Activated CD4-positive, alpha-beta T cell treated with anti-CD3 and anti-CD28 coated beads, Interleukin-2, amount 10 ng/mL, durations not matched to agents 7 days and 5 days (primary cell): ENCODE measurements around the gene PCIF1. TPM values are rescaled to one million over a fixed set of nuclear protein-coding genes. Genes with fewer than 3 reads are reported as not detected.

ENCODE experiments used
- CTCF ChIA-PET: fragments of 350-600 bp; sonication (Branson Sonifier 250); formaldehyde crosslinking; loops from one replicate; lab custom pipeline; 2021; ENCODE audit warnings: antibody characterized with exemption; lab: Charles Lee
- POLR2A ChIA-PET: fragments of 350-600 bp; sonication (Branson Sonifier 250); formaldehyde crosslinking; loops from one replicate; lab custom pipeline; 2021; ENCODE audit warnings: antibody characterized with exemption; lab: Charles Lee
- DNase-seq: peaks from one replicate; pipeline ENCODE4 v3.0.0-alpha.2; 2020
- H3K27ac Mint-ChIP-seq: one replicate; pipeline ENCODE4 v1.8.0; 2021; ENCODE audit warnings: mild to moderate bottlenecking, moderate library complexity, mixed read lengths
- H3K27me3 Mint-ChIP-seq: one replicate; pipeline ENCODE4 v1.8.0; 2021; ENCODE audit warnings: mixed read lengths
- H3K36me3 Mint-ChIP-seq: one replicate; pipeline ENCODE4 v1.8.0; 2021; ENCODE audit warnings: low read depth, mixed read lengths
- H3K4me1 Mint-ChIP-seq: one replicate; pipeline ENCODE4 v1.8.0; 2021; ENCODE audit warnings: mixed read lengths
- H3K4me3 Mint-ChIP-seq: one replicate; pipeline ENCODE4 v1.8.0; 2021; ENCODE audit warnings: mild to moderate bottlenecking, moderate library complexity, mixed read lengths
- H3K9me3 Mint-ChIP-seq: one replicate; pipeline ENCODE4 v1.8.0; 2021; ENCODE audit warnings: mixed read lengths
- total RNA-seq, 2 experiments: library from RNA; stranded (reverse); gene quantifications; one replicate each; pipeline ENCODE4 v1.2.3, GENCODE V29; 2021

Gene PCIF1
- total RNA-seq, 2 experiments from 2014 or later = 44.0 to 44.6 TPM

DNA sequence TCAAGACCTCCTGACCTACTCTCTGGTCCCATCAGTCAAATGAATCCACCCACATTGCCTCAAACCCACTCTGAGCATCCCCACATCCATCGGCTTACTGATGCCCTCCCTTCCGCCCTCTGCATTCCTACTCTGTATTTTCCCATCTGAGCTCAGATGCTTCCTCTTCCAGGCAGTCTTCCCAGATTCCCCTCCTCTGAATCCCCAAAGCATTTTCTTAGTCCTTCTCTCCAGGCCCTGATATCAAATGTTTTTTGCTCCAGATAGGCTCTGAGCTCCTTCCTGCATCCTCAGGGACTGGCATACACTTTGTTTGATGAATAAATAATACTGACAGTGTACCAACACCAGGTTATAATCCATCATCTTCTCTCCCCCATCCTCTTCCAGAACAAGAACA lies 26.4 kb upstream of the PCIF1 start:
- ChIA-PET CTCF (interaction anchor here (1.2 to 2.2 kb wide), 2 partner anchors 9 to 20 kb away, joined by 4 to 5 read pairs; no protein-coding TSS in a partner anchor), POLR2A (no interaction called here)
- Mint-ChIP-seq H3K27me3 (peaks cover 12% of the 10 kb centered on the region), H3K9me3 (no peaks in the 10 kb centered on the region), H3K4me3 (no peak overlapping the region), H3K36me3 (no peaks in the 10 kb centered on the region), H3K27ac (no peak overlapping the region), H3K4me1 (peaks cover 18% of the 10 kb centered on the region)
- no peak for DNase-seq

DNA sequence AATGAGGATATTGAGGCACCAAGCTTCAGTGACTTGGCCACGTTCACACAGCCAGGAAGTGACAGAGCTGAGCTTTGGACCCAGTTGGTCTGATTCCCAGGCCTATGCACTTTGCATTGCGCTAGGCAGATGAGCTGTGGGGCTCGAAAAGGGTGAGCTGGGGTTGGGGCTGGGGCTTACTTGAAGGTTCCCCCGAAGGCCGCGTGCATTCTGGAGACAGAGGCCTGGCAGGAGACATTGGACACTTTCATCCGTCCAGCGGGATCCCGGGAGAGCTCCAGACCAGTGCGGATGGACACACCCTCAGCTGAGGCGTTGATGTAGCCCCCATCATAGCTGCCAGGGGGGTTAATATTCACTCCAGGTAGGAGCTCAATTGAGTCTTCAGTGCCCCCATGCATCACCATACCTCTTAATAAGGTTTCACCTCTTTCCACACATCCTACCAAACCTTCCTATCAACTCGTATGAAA lies 25.1 kb upstream of the PCIF1 start:
- no peaks in the 10 kb centered on the region for H3K36me3 Mint-ChIP-seq
- POLR2A ChIA-PET = interaction anchor here (0.6 kb wide), 1 partner anchor 24 kb away, joined by 3 read pairs; no protein-coding TSS in a partner anchor
- no peaks in the 10 kb centered on the region for H3K9me3 Mint-ChIP-seq
- H3K4me3 Mint-ChIP-seq = no peak overlapping the region
- CTCF ChIA-PET = interaction anchor here (0.5 to 2.2 kb wide), 4 partner anchors 9 to 87 kb away, joined by 3 to 8 read pairs (median 6); no protein-coding TSS in a partner anchor
- no peak for DNase-seq
- H3K27ac Mint-ChIP-seq = no peak overlapping the region
- H3K27me3 Mint-ChIP-seq = peaks cover 16% of the 10 kb centered on the region
- peaks cover 19% of the 10 kb centered on the region for H3K4me1 Mint-ChIP-seq

DNA sequence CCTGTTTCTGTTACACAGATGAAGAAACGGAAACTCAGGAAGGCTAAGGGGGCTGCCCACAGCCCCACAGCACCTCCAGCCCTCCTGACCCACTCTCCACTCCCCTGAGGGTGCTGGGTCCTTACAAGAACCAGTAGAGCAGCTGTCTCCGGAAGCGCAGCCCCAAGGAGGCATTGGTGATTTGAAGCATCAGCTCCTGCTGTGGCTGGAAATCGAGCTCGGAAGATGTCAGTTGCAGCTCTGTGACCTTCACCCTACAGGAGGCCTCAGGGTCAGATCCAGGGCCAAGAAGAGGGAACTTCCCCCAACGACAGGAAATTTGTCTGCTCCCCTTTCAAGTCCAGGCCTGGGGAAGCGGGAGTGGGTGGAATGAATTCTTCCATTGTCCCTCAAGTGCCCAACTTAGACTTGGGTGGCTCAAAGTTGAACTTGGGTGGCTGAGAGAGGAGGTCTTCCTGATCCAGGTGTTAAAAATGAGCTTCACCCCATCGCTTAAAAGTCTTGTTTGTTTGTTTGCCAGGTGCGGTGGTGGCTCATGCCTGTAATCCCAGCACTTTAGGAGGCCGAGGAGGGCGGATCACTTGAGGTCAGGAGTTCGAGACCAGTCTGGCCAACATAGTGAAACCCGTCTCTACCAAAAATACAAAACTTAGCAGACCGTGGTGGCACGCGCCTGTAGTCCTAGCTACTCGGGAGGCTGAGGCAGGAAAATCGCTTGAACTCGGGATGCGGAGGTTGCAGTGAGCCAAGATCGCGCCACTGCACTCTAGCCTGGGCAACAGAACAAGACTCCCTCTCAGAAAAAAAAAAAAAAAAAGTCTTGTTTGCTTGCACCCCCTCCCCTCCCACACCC lies 24.4 kb upstream of the PCIF1 start:
- POLR2A ChIA-PET = interaction anchor here (0.6 kb wide), 2 partner anchors 23 to 70 kb away, joined by 3 to 6 read pairs; no protein-coding TSS in a partner anchor
- Mint-ChIP-seq H3K4me1 (peaks cover 22% of the 10 kb centered on the region), H3K27me3 (peaks cover 21% of the 10 kb centered on the region), H3K27ac (peak overlapping the region; percentile 62), H3K4me3 (peak overlapping the region; percentile 65), H3K9me3 (no peaks in the 10 kb centered on the region), H3K36me3 (no peaks in the 10 kb centered on the region)
- DNase-seq = no peak
- CTCF ChIA-PET = interaction anchor here (0.8 to 2.0 kb wide), 3 partner anchors 10 to 20 kb away, joined by 5 to 8 read pairs (median 7); no protein-coding TSS in a partner anchor

DNA sequence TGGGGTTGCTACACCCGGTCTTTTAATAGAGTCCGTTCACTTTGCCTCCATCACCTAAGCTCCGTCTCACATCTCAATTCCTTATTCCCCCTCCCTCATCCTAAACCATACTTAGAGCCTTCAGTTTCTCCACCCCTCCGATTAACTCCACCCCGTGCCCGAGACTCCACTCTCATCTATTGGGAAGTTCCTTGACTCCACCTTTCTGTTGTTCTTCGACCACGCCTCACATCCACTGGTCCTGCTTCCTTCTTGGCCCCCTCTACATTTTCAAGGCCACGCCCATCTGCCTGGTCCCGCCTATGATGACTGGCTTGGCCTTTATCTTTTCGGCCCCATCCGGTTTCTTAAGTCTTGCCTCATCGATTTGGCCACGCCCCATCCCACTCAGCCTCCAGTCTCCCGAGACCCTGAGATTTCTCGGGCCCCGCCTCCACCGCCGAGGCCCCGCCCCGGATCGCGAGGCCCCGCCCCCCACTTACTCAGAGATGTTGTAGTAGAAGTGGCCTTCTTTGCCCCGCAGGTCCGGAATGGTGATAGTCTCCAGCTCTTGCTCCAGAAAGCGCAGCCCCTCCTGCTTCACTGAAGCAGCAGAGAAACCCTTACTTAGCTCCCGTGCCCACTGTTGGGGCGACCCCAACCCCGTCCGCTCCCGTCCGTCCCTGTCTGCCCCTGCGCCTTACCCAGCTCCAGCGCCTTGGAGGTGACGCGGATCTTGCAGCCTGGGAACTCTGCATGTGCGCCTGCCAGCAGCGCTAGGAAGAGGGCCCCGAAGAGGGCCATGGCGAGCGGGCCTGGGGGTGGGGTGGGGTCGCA lies 23.6 kb upstream of the PCIF1 start:
- peaks cover 21% of the 10 kb centered on the region for H3K27me3 Mint-ChIP-seq
- ChIA-PET CTCF (interaction anchor here (1.9 to 2.0 kb wide), 2 partner anchors 11 to 14 kb away, joined by 7 to 8 read pairs; no protein-coding TSS in a partner anchor), POLR2A (interaction anchor here (0.6 kb wide), 1 partner anchor 71 kb away, joined by 6 read pairs; no protein-coding TSS in a partner anchor)
- no peaks in the 10 kb centered on the region for H3K9me3 Mint-ChIP-seq
- peak; percentile 86 for DNase-seq
- peaks cover 22% of the 10 kb centered on the region for H3K4me1 Mint-ChIP-seq
- H3K4me3 Mint-ChIP-seq = peak overlapping the region; percentile 65
- peak overlapping the region; percentile 62 for H3K27ac Mint-ChIP-seq
- H3K36me3 Mint-ChIP-seq = no peaks in the 10 kb centered on the region

DNA sequence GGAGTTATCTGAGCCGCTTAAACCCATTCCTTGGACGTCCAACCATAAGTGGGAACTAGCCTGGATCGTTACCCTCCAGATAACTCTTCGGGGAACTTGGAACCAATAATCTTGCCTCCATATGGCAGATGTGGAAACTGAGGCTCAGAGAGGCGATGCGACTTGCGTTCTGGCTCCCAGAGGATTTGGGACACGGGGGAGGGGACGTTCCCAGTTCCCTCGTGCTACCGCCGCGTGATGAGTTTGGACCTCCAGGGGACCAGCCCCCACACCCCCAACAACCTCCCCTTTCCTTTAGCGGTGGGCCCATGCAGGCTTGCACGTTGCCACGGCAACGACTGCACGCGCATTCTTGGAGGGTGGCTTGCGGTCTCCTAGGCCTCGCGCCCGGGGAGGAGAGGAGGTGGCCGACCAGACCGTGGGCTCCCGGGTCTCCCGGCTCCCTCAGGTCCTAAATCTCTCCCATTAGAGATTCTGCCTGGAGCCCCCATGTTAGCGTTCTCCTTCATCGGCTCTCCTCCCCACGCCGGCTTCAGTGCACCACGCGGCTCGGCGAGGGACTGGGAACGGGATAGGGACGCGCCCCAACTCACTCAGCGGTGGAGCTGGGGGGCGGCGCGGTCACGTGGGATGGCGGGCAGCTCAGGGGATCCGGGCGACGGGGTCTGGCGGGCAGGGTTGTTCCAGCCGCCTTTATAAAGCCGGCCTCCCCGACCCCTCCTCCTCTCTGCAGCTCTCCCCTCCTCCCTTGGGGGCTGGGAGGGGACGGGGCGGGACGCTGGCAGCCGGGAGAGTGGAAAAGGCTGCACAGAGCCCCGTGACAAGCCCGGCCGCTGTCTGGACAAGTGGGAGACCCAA lies 22.8 kb upstream of the PCIF1 start, which contains the start of gene PLTP:
Gene PLTP, minus strand, starts transcription at position 670 of the 858 bp plus-strand sequence. CDS start 703 bp downstream, outside the sequence.
- CTCF ChIA-PET = no interaction called here

DNA sequence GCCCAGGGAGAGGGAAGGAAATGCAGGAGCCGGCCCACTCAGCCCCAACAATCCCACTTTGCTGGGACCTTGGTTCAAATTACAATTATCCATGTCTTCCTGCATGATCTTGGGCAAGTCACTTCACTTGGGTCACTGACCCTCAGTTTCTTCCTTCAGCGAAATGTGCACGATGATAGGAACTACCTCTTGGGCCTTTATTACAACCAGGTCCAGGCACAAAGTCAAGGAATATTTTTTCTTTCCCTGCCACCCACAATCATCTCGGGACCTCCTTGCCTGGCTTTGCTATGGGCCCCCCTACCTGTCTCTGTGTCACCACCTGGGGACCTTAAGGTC lies 22.2 kb upstream of the PCIF1 start:
- POLR2A ChIA-PET = no interaction called here
- Mint-ChIP-seq H3K4me1 (peaks cover 22% of the 10 kb centered on the region), H3K9me3 (no peaks in the 10 kb centered on the region), H3K27me3 (peaks cover 26% of the 10 kb centered on the region), H3K27ac (no peak overlapping the region), H3K4me3 (no peak overlapping the region), H3K36me3 (no peaks in the 10 kb centered on the region)
- DNase-seq = no peak
- CTCF ChIA-PET = no interaction called here

More for the DNA sequence above, 22.8 kb upstream of the PCIF1 start, which contains the start of gene PLTP:
- peaks cover 26% of the 10 kb centered on the region for H3K27me3 Mint-ChIP-seq
- H3K27ac Mint-ChIP-seq = peak within 1 kb of the TSS; percentile 62
- peak within 1 kb of the TSS; percentile 65 for H3K4me3 Mint-ChIP-seq
- peak; percentile 27 for DNase-seq
- no peaks in the 10 kb centered on the region for H3K36me3 Mint-ChIP-seq
- H3K4me1 Mint-ChIP-seq = peaks cover 22% of the 10 kb centered on the region
- POLR2A ChIA-PET = no interaction called here
- H3K9me3 Mint-ChIP-seq = no peaks in the 10 kb centered on the region

DNA sequence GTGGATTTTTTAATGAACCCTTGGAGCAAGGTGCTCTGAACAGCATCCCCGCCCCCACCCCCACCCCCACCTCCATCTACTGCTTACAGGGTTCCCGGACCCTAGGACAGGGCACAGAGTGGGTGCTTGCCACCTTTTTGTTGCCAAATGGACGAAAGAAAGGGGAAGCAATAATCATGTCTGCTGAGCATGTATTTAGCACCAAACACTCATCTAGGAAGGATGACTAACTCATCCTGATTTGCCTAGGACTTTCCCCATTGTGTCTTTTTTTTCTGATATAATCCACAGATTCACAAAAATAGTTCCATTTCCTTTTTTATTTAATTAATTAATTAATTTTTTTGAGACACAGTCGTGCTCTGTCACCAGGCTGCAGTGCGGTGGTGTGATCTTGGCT lies 21.4 kb upstream of the PCIF1 start:
- POLR2A ChIA-PET = no interaction called here
- Mint-ChIP-seq H3K36me3 (no peaks in the 10 kb centered on the region), H3K9me3 (no peaks in the 10 kb centered on the region), H3K4me3 (no peak overlapping the region), H3K27ac (no peak overlapping the region), H3K4me1 (peaks cover 22% of the 10 kb centered on the region), H3K27me3 (peaks cover 26% of the 10 kb centered on the region)
- CTCF ChIA-PET = no interaction called here
- no peak for DNase-seq

DNA sequence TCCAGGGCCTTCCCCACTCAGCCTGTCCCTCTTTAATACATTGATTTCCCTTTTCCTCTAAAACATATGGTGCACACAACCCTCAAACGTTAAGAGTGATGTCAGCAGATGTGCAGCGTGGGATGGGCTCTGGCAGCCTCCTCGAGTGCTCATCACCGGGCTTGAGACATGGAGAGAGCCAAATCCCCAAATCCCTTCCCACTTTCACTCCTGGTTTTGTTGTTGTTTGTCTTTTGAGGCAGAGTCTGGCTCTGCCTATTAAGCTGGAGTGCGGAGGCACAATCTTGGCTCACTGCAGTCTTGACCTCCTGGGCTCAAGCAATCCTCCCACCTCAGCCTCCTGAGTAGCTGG lies 16.7 kb upstream of the PCIF1 start:
- peaks cover 4% of the 10 kb centered on the region for H3K4me1 Mint-ChIP-seq
- H3K27ac Mint-ChIP-seq = no peak overlapping the region
- no peaks in the 10 kb centered on the region for H3K36me3 Mint-ChIP-seq
- DNase-seq = no peak
- ChIA-PET POLR2A (no interaction called here), CTCF (interaction anchor here (0.8 kb wide), 1 partner anchor 33 kb away, joined by 3 read pairs; no protein-coding TSS in a partner anchor)
- H3K9me3 Mint-ChIP-seq = no peaks in the 10 kb centered on the region
- H3K27me3 Mint-ChIP-seq = peaks cover 28% of the 10 kb centered on the region
- H3K4me3 Mint-ChIP-seq = no peak overlapping the region

DNA sequence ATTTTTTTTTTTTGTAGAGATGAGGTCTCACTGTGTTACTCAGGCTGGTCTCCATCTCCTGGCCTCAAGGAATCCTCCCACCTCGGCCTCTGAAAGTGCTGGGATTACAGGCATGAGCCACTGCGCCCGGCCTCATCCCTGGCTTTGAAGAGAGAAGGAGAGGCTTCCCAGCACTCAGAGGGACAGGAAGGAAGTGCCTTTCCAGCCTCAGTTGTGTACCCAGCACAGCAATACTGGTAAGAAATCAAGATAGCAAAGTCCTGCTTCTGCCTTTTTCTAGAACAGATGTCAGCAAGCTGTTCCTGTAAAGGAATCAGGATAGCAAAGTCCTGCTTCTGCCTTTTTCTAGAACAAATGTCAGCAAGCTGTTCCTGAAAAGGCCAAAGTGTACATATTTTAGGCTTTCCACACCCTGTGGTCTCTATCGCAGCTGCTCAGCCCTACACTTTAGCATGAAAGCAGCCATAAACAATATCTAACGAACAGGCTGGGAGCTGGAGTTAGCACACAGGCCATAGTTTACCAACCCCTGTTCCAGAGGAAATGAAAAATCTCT lies 16.2 kb upstream of the PCIF1 start:
- H3K36me3 Mint-ChIP-seq = no peaks in the 10 kb centered on the region
- no peak for DNase-seq
- no peak overlapping the region for H3K4me3 Mint-ChIP-seq
- ChIA-PET POLR2A (no interaction called here), CTCF (interaction anchor here (1.4 kb wide), 1 partner anchor 48 kb away, joined by 3 read pairs; no protein-coding TSS in a partner anchor)
- peaks cover 30% of the 10 kb centered on the region for H3K27me3 Mint-ChIP-seq
- H3K9me3 Mint-ChIP-seq = no peaks in the 10 kb centered on the region
- H3K27ac Mint-ChIP-seq = no peak overlapping the region
- peaks cover 4% of the 10 kb centered on the region for H3K4me1 Mint-ChIP-seq

DNA sequence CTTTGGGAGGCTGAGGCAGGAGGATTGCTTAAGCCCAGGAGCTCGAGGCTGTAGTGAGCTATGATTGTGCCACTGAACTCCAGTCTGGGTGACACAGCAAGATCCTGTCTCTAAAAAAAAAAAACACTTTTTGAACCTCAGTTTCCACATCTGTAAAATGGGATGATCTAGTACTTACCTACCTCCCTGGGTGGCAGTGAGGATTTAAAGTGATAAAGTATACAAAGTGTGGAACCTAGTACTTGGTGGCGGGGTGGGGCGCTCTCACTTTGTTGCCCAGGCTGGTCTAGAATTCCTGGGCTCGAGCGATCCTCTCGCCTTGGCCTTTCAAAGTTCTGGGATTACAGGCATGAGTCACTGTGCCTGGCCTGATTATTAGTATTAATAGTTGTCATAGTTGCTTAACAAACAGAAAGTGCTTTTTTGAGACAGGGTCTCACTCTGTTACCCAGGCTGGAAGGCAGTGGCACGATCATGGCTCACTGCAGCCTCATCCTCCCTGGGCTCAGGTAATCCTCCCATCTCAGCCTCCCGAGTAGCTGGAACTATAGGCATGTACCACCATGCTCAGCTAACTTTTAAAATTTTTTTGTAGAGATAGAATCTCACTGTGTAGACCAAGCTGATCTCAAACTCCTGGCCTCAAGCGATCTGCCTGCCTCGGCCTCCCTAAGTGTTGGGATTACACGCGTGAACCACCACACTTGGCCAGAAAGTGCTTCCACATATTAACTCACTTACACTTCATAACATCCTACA lies 15.5 kb upstream of the PCIF1 start:
- Mint-ChIP-seq H3K27me3 (peaks cover 30% of the 10 kb centered on the region), H3K9me3 (no peaks in the 10 kb centered on the region), H3K27ac (no peak overlapping the region), H3K36me3 (no peaks in the 10 kb centered on the region), H3K4me1 (peaks cover 4% of the 10 kb centered on the region), H3K4me3 (no peak overlapping the region)
- POLR2A ChIA-PET = no interaction called here
- DNase-seq = no peak
- CTCF ChIA-PET = interaction anchor here (1.4 kb wide), 1 partner anchor 49 kb away, joined by 3 read pairs; no protein-coding TSS in a partner anchor
